Kidney epithelial cell (primary cell): Measurements from ENCODE around the gene HAND2. TPM values are rescaled to one million over a fixed set of nuclear protein-coding genes. Genes with fewer than 3 reads are reported as not detected.

Source experiments
- DNase-seq: peaks from one replicate; pipeline ENCODE4 v3.0.0-alpha.2; 2010; ENCODE audit warnings: low read depth
- H3K27me3 ChIP-seq: 2 replicates; pipeline ENCODE4 v1.6.0; 2011; ENCODE audit warnings: low read length; ENCODE audit not compliant: control insufficient read depth, insufficient read depth
- H3K36me3 ChIP-seq: 2 replicates; pipeline ENCODE4 v1.5.1; 2011; ENCODE audit warnings: low read length; ENCODE audit not compliant: control insufficient read depth, insufficient read depth
- H3K4me3 ChIP-seq: 2 replicates; pipeline ENCODE4 v1.5.1; 2011; ENCODE audit warnings: low read depth, mild to moderate bottlenecking, control low read depth, low read length
- total RNA-seq: library from RNA; depleted of rRNA; stranded (reverse); fragments of >200 nt; gene quantifications from 2 replicates; pipeline ENCODE4 v1.2.3, GENCODE V29; 2015
- TF ChIP-seq, protein P1 (sequence below): IDR thresholded peaks from 2 replicates; pipeline ENCODE4 v1.5.1; 2011; ENCODE audit warnings: mild to moderate bottlenecking, moderate library complexity, low read length, control low read depth, inconsistent platforms; ENCODE audit not compliant: insufficient read depth, poor library complexity, severe bottlenecking

Gene HAND2
- total RNA-seq, 1 donor from 2014 or later: not detected

- H3K27me3 ChIP-seq: peaks cover 97% of the 10 kb centered on the region
- DNase-seq: no peak
Observed at GRCh38 chr4:173519111-173520101, 10.6 kb downstream of the HAND2 start.

DNA sequence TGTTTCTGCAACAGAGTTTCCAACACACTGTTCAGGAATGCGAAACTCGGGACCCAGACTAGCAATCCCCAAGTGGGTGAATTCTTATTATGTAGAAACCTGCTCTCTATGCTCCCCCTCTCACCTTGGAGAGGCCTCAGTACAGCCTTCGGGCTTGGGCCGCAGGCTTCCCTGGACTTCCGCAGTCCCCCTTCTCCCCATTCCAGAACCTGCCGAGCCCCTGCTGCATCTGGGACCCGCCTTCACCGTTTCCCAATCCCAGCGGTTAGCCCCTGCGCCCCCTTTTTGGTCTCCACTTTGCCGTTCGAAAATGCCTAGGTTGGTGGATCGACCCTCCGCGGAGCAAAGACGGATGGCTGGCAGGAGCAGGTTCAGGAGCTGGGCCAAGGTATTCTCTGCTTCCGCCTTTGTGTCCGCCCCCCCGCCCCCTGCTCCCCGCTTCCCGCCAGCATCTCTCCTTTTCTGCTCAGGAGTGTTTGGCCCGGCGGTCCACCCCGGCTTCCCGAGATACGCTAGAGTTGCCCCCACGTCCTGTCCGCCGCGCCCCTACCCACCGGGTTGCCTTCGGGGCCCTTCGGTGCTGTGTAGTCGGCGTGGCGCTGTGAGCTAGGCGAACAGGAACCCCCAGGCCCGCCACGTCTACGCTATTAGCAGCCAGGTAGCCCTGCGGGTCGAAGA, 11.5 kb downstream of the HAND2 start:
- TF ChIP-seq, protein P1, sequence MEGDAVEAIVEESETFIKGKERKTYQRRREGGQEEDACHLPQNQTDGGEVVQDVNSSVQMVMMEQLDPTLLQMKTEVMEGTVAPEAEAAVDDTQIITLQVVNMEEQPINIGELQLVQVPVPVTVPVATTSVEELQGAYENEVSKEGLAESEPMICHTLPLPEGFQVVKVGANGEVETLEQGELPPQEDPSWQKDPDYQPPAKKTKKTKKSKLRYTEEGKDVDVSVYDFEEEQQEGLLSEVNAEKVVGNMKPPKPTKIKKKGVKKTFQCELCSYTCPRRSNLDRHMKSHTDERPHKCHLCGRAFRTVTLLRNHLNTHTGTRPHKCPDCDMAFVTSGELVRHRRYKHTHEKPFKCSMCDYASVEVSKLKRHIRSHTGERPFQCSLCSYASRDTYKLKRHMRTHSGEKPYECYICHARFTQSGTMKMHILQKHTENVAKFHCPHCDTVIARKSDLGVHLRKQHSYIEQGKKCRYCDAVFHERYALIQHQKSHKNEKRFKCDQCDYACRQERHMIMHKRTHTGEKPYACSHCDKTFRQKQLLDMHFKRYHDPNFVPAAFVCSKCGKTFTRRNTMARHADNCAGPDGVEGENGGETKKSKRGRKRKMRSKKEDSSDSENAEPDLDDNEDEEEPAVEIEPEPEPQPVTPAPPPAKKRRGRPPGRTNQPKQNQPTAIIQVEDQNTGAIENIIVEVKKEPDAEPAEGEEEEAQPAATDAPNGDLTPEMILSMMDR: no peak
- Histone ChIP-seq H3K36me3 (no peaks in the 10 kb centered on the region), H3K27me3 (peaks cover 93% of the 10 kb centered on the region), H3K4me3 (no peak overlapping the region)
- DNase-seq: no peak

More at GRCh38 chr4:173519111-173520101, 10.6 kb downstream of the HAND2 start:
- no peak overlapping the region for H3K4me3 ChIP-seq
- H3K36me3 ChIP-seq: no peaks in the 10 kb centered on the region
- TF ChIP-seq, protein P1: no peak

DNA sequence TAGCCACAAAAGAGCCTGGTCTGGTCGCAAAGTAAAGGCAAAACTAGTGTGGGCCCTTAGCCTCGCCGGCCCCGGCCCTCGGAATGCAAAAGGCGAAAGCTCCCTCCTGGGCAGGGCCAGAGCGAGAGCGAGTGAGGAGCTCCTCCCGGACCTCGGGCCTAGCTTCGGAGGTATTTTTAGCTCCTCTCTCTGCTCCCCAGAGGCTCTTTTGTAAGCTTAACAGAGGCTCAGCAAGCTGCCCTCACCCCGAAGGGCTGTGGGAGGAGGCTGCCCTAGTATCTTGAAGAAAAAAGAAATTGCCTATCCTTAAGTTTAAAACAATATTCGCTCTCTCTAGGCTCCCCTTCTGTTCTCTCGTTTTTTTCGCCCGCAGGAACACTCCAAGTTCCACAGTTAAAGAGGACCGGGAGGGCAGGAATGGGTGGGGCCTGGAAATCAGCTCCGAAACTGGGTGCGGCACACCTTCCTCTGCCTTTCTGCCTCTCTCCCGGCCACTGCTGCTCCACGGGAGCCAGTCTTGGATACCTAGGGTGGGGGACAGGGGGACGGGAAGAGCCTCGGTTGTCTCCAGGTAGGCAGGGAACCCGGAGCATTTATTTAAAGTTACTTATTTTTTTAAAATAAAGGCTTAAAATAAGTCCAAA, 12.1 kb downstream of the HAND2 start:
- Histone ChIP-seq H3K27me3 (peaks cover 92% of the 10 kb centered on the region), H3K4me3 (no peak overlapping the region), H3K36me3 (no peaks in the 10 kb centered on the region)
- TF ChIP-seq, protein P1: no peak
- no peak for DNase-seq

GRCh38 chr4:173516621-173517524, 13.2 kb downstream of the HAND2 start:
- Histone ChIP-seq H3K4me3 (no peak overlapping the region), H3K27me3 (peaks cover 92% of the 10 kb centered on the region), H3K36me3 (no peaks in the 10 kb centered on the region)
- TF ChIP-seq, protein P1: no peak
- no peak for DNase-seq

DNA sequence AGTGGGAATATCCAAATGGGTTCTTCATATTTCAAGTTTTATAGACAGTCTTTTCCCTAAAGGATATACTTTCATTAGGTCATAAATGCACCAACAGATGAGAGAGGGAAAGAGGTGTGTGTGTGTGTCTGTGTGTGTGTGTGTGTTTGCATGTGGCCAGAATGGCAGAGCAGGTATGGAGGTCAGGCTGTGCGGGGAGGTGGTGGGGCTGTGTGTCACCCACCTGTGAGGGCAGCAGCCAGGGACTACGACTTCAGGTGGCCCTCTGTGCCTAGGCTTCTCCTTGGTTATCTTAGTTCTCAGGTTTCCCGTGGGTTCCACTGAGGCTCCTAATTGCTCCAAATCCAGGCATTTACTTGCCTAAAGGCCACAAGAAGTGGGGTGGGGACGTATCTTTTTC, 14.6 kb downstream of the HAND2 start:
- DNase-seq: no peak
- Histone ChIP-seq H3K36me3 (no peaks in the 10 kb centered on the region), H3K4me3 (no peak overlapping the region), H3K27me3 (peaks cover 90% of the 10 kb centered on the region)
- TF ChIP-seq, protein P1: no peak
